Kidney epithelial cell (primary cell): ENCODE measurements around the gene CTNNA3. TPM values are rescaled to one million over a fixed set of nuclear protein-coding genes. Genes with fewer than 3 reads are reported as not detected.

Experiments
- DNase-seq: peaks from one replicate; pipeline ENCODE4 v3.0.0-alpha.2; 2010; ENCODE audit warnings: low read depth
- H3K27me3 ChIP-seq: 2 replicates; pipeline ENCODE4 v1.6.0; 2011; ENCODE audit warnings: low read length; ENCODE audit not compliant: control insufficient read depth, insufficient read depth
- H3K36me3 ChIP-seq: 2 replicates; pipeline ENCODE4 v1.5.1; 2011; ENCODE audit warnings: low read length; ENCODE audit not compliant: control insufficient read depth, insufficient read depth
- H3K4me3 ChIP-seq: 2 replicates; pipeline ENCODE4 v1.5.1; 2011; ENCODE audit warnings: low read depth, mild to moderate bottlenecking, control low read depth, low read length
- CTCF ChIP-seq: IDR thresholded peaks from 2 replicates; pipeline ENCODE4 v1.5.1; 2011; ENCODE audit warnings: mild to moderate bottlenecking, moderate library complexity, low read length, control low read depth, inconsistent platforms; ENCODE audit not compliant: insufficient read depth, poor library complexity, severe bottlenecking
- total RNA-seq: library from RNA; depleted of rRNA; stranded (reverse); fragments of >200 nt; gene quantifications from 2 replicates; pipeline ENCODE4 v1.2.3, GENCODE V29; 2015

CTNNA3 gene
- total RNA-seq, 1 donor from 2014 or later: 0.79 TPM

- no peak for DNase-seq
- H3K36me3 ChIP-seq: no peaks in the 10 kb centered on the region
- peak; percentile 49 for TF ChIP-seq CTCF
- H3K4me3 ChIP-seq: no peak overlapping the region
- H3K27me3 ChIP-seq: no peaks in the 10 kb centered on the region
Observed at GRCh38 chr10:67306588-67307205, 389.3 kb downstream of the CTNNA3 start.

GRCh38 chr10:67302701-67303100 lies 393.3 kb downstream of the CTNNA3 start:
- no peak overlapping the region for H3K4me3 ChIP-seq
- no peaks in the 10 kb centered on the region for H3K27me3 ChIP-seq
- DNase-seq: no peak
- no peak for TF ChIP-seq CTCF
- no peaks in the 10 kb centered on the region for H3K36me3 ChIP-seq

- H3K36me3 ChIP-seq: no peaks in the 10 kb centered on the region
- TF ChIP-seq CTCF: no peak
- no peak for DNase-seq
- H3K4me3 ChIP-seq: no peak overlapping the region
- H3K27me3 ChIP-seq: no peaks in the 10 kb centered on the region
Observed at GRCh38 chr10:67299761-67300160, 396.2 kb downstream of the CTNNA3 start.

- Histone ChIP-seq H3K27me3 (no peaks in the 10 kb centered on the region), H3K4me3 (no peak overlapping the region), H3K36me3 (no peaks in the 10 kb centered on the region)
- DNase-seq: peak; percentile 65
- TF ChIP-seq CTCF: no peak
Observed at GRCh38 chr10:67297637-67298181, 398.3 kb downstream of the CTNNA3 start.

- H3K27me3 ChIP-seq: no peaks in the 10 kb centered on the region
- H3K36me3 ChIP-seq: no peaks in the 10 kb centered on the region
- H3K4me3 ChIP-seq: no peak overlapping the region
- no peak for DNase-seq
- TF ChIP-seq CTCF: no peak
Observed at GRCh38 chr10:67296926-67297325, 399.1 kb downstream of the CTNNA3 start.
